Brain pericyte (primary cell): ENCODE data around the gene AHI1.

Experiments used
- DNase-seq: peaks from one replicate; pipeline ENCODE4 v3.0.0-alpha.2; 2012; ENCODE audit warnings: low read depth, low spot score

The AHI1 gene

GRCh38 chr6:135458051-135458450 lies 39.5 kb downstream of the AHI1 start:
- DNase-seq = no peak

GRCh38 chr6:135451617-135452190 lies 45.8 kb downstream of the AHI1 start:
- DNase-seq = peak; percentile 15

GRCh38 chr6:135449246-135449645 lies 48.3 kb downstream of the AHI1 start:
- DNase-seq = no peak

DNA sequence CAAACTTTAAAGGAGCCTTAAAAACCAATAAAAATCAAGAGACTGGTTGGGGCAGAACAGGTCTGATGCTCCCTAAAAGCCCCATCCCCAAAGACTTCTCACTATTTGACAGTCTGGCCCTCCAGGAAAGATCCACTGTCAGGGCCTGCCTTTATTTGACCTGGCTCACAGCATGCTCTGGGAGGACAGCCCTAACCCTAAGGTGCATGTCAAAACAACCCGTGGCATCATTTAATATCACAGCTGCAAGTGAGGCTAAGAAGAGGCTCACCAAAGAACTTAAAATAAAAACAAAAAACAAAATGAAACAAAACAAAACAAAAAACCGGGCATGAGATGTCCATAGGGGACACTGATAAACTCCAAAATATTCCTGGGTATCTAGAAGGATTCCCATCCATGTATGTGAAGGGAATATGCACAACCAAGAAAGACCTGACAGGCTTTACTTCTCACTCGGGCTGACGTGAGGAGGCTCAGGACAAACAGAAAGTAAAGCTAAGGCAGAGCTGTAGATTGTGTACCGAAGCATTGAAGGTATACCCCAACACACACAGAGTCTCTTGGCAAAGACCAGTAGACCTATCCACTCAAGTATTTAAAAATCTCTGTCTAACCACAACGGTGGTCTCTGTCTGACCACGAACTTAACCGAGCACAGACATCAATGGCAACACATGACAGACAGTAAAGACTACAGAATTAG lies 57.3 kb downstream of the AHI1 start:
- DNase-seq = no peak

GRCh38 chr6:135439549-135439948 lies 58.0 kb downstream of the AHI1 start:
- DNase-seq = no peak

DNA sequence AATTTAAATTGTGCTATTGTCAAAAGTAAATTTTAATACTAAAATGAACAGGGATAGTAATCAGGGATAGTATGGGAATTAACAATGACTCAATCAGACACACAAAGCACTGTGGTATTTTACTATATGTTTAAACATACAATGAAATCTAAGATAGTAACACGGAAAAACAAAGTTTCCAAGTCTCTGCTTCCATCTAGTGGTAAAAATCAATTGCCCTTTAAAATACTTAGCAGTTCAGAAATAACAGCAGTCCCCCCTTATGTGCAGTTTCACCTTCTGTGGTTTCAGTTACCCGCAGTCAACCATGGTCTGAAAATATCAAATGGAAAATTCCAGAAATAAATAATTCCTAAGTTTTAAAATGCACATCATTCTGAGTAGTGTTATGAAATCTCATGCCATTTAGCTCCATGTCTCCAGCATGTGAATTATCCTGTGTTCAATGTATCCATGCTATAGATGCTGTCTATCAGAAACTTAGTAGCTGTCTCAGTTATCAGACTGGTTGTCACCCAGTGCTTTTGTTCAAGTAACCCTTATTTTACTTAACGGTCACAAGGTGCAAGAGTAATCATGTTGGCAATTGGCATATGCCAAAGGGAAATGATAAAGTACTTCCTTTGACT lies 58.5 kb downstream of the AHI1 start:
- DNase-seq = no peak

- DNase-seq = no peak
Observed at GRCh38 chr6:135434991-135435390, 62.5 kb downstream of the AHI1 start.

GRCh38 chr6:135434095-135434494 lies 63.4 kb downstream of the AHI1 start:
- DNase-seq = no peak

DNA sequence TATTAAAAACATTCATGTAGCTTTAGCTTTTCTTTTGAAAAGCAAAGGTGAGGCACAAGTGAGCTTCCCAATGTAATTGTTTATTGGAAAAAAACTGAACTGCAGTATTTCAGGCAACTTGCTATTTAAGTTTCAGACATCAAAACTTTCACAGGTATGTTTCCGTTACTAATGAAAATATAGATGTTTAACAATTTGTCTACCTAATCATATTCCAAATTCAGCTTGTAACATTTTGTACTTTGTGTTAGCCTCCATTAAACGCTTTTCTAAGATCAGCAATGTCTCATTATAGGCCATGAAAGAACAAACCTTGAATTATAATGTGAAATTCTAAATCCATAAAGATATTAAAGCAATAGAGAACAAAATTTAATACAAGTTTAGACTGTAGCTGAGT lies 69.5 kb downstream of the AHI1 start:
- no peak for DNase-seq

- no peak for DNase-seq
Observed at GRCh38 chr6:135426833-135427232, 70.7 kb downstream of the AHI1 start.

- DNase-seq = no peak
Observed at GRCh38 chr6:135424385-135424784, 73.2 kb downstream of the AHI1 start.

DNA sequence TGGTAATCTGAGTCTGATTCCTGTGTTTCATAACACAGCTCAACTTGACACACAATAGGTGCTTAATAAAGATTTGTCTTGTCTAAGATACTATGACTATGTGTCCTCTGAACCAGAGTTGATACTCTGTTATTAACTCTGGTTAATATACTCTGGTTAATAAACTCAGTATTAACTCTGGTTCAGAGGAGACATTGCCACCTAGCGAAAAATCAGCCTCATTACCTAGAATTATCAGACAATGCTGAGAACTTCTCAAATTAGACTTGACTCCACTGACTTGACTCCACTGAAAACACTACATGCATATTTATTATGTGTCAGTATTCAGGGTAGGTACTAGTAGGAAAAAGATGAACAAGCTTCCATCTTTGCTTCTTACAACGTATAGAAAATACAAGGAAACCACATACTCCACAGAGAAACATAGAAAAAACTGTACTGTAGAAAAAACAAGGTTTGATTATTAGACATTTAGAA lies 73.9 kb downstream of the AHI1 start:
- peak; percentile 6 for DNase-seq

DNA sequence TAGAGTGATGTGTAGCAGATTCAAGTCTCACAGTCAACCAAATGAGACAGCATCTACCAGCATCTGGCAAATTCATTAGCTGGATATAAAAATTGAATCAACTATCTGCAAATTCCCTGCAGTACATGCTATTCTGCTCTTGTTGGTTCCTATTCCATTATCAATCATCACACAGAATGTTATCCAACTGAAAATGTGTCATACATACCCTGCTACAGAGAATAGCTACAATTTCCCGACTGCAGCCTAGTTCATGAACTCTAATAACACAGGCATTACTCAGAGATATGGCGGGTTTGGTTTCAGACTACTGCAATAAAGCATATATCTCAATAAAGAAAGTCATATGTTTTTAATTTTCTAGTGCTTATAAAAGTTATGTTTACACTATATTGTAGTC lies 78.4 kb downstream of the AHI1 start:
- no peak for DNase-seq

- DNase-seq = no peak
Observed at GRCh38 chr6:135418040-135418760, 79.3 kb downstream of the AHI1 start.

DNA sequence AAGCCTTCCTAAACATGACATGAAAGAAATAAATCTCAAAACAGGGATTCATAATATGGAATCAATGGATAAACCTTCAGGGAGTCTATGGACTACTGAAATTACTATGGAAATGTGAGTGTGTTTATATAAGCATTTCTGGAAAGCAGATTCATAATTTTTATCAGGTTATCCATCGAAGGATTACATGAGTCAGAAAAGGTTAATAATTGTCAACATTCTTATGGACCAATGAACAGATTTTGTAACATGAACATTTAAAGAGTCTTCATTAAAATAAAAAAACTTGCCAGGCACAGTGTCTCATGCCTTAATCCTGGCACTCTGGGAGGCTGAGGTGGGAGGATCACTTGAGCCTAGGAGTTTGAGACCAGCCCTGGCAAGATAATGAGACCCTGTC lies 84.8 kb downstream of the AHI1 start:
- DNase-seq = no peak

DNA sequence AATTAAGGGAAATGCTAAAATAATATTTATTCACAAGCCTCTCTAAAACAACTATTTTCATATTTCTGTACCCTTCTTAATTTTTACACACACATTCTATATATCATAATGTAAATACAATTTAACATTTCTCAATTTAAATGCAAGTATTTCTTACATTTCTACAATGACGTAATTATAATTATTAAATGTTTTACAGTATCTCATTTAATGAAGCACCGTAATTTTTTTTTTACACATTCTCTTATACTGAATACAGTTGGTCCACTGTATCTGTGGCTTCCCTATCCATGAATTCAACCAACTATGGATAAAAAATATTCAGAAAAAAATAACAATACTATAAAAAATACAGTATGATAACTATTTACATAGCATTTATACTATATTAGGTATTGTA lies 85.7 kb downstream of the AHI1 start:
- no peak for DNase-seq

- DNase-seq = no peak
Observed at GRCh38 chr6:135411339-135411738, 86.2 kb downstream of the AHI1 start.

- no peak for DNase-seq
Observed at GRCh38 chr6:135410856-135411255, 86.7 kb downstream of the AHI1 start.

GRCh38 chr6:135403584-135403983 lies 94.0 kb downstream of the AHI1 start:
- no peak for DNase-seq

- no peak for DNase-seq
Observed at GRCh38 chr6:135402311-135402710, 95.2 kb downstream of the AHI1 start.

DNA sequence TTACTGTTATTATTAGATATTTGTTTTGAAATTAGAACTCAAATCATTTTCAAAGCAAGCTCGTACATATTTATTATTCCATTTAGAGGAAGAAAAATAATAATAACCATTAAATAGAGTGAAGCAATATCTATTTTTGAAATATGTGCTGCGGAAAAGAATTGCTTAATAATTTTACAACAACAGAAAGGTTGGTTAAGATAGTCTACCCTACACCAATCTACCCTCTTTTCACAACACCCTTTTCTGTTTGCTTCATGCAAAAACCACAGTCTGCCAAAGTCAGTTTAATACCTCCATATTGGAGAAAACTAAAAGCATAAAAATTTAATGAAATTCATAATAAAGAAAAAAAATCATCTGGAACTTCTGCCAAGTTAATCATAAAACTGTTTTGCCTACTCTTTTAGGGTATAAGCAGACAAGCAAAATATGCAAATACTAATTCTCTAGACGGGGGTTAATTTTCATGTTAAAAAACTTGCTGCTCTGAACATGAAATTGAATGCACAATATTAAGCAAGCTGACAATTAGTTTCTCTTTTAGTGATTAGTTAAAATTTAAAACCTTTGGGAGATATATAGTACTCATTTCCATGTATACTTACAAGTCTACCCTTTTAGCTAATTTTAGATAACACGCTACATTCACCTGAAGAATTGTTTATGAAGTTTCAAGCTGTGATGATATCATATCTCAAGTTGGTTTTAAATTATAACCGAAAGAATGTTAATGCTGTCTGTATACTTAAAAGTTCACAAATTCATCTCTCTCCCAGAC lies 100.2 kb downstream of the AHI1 start:
- DNase-seq = no peak

GRCh38 chr6:135395136-135395535 lies 102.4 kb downstream of the AHI1 start:
- DNase-seq = no peak
